HepG2 (cell line): ENCODE results near the gene PDCD2L. TPM values are rescaled to one million over a fixed set of nuclear protein-coding genes. Genes with fewer than 3 reads are reported as not detected.

ENCODE experiments used
- CEBPG ChIP-seq: IDR thresholded peaks from 2 replicates; pipeline ENCODE4 v1.6.1; 2016
- HDAC2 ChIP-seq: sonication (generic); formaldehyde crosslinking; IDR thresholded peaks from 2 replicates; pipeline ENCODE4 v1.4.0; 2020; ENCODE audit warnings: missing genetic modification reagents
- KLF16 ChIP-seq, 2 experiments: sonication (generic) in 1 of 2; formaldehyde crosslinking in 1 of 2; IDR thresholded peaks; 2 replicates each; pipeline versions ENCODE4 v1.6.1 to v1.8.0; 2016 to 2023; ENCODE audit warnings: missing genetic modification reagents in 2 of 2, missing compliant biosample characterization in 1 of 2
- KMT2B ChIP-seq: IDR thresholded peaks from 2 replicates; pipeline ENCODE4 v1.6.1; 2016; ENCODE audit warnings: missing genetic modification reagents, missing compliant biosample characterization
- PHF8 ChIP-seq: sonication (generic); formaldehyde crosslinking; IDR thresholded peaks from 2 replicates; pipeline ENCODE4 v1.5.0; 2020; ENCODE audit warnings: missing genetic modification reagents
- PLRG1 ChIP-seq: fragments of 450-650 bp; conservative IDR thresholded peaks from 2 replicates; pipeline ENCODE4 v1.6.1; 2016
- ZNF143 ChIP-seq: sonication (generic); formaldehyde crosslinking; IDR thresholded peaks from 2 replicates; pipeline ENCODE4 v1.4.0; 2020; ENCODE audit warnings: missing genetic modification reagents
- ZNF160 ChIP-seq: sonication (generic); formaldehyde crosslinking; IDR thresholded peaks from 2 replicates; pipeline ENCODE4 v1.8.0; 2022; ENCODE audit warnings: mild to moderate bottlenecking, inconsistent platforms, missing genetic modification reagents
- ZNF460 ChIP-seq: sonication (generic); formaldehyde crosslinking; IDR thresholded peaks from 2 replicates; pipeline ENCODE4 v1.5.1; 2020; ENCODE audit warnings: missing genetic modification reagents, mild to moderate bottlenecking, borderline replicate concordance
- ZNF558 ChIP-seq: sonication (generic); formaldehyde crosslinking; IDR thresholded peaks from 2 replicates; pipeline ENCODE4 v1.9.0; 2022; ENCODE audit warnings: mild to moderate bottlenecking, missing genetic modification reagents, borderline replicate concordance
- ZNF572 ChIP-seq: sonication (generic); formaldehyde crosslinking; IDR thresholded peaks from 2 replicates; pipeline ENCODE4 v1.5.1; 2020; ENCODE audit warnings: mild to moderate bottlenecking, missing genetic modification reagents
- ZNF577 ChIP-seq: sonication (generic); formaldehyde crosslinking; IDR thresholded peaks from 2 replicates; pipeline ENCODE4 v1.4.0; 2020; ENCODE audit warnings: mild to moderate bottlenecking, low read depth, missing genetic modification reagents, borderline replicate concordance
- ZNF749 ChIP-seq: sonication (generic); formaldehyde crosslinking; IDR thresholded peaks from 2 replicates; pipeline ENCODE4 v1.8.0; 2022; ENCODE audit warnings: mild to moderate bottlenecking, missing genetic modification reagents, moderate library complexity, borderline replicate concordance
- ZNF775 ChIP-seq: sonication (generic); formaldehyde crosslinking; IDR thresholded peaks from 2 replicates; pipeline ENCODE4 v1.4.0; 2020; ENCODE audit warnings: missing genetic modification reagents, mild to moderate bottlenecking, moderate library complexity, borderline replicate concordance
- ZNF782 ChIP-seq: sonication (generic); formaldehyde crosslinking; IDR thresholded peaks from 2 replicates; pipeline ENCODE4 v1.4.0; 2020; ENCODE audit warnings: missing genetic modification reagents, mild to moderate bottlenecking, borderline replicate concordance
- ZSCAN25 ChIP-seq: sonication (generic); formaldehyde crosslinking; IDR thresholded peaks from 2 replicates; pipeline ENCODE4 v1.8.0; 2022; ENCODE audit warnings: mild to moderate bottlenecking, missing genetic modification reagents
- polyA plus RNA-seq, 8 experiments: library from polyadenylated mRNA; depleted of rRNA in 3 of 8; stranded (reverse) in 7 of 8; unstranded in 1 of 8; fragments of >200 nt; fragmentation: Illumina TruSeq in 4 of 8; extraction: Trizol in 4 of 8; gene quantifications; 2 replicates each; pipeline versions ENCODE4 v1.2.1 to v1.2.3, GENCODE V29; 2011 to 2016; ENCODE audit warnings: low read depth in 4 of 8, missing spikeins in 1 of 8, mixed read lengths in 1 of 8; ENCODE audit not compliant: insufficient read depth in 1 of 8
- total RNA-seq, 5 experiments: library from RNA; depleted of rRNA; stranded (reverse); fragments of >200 nt; fragmentation: Illumina TruSeq; extraction: Trizol; gene quantifications; 2 replicates each; pipeline ENCODE4 v1.2.3, GENCODE V29; 2016; ENCODE audit warnings: low read depth in 1 of 5
- TF ChIP-seq, protein P1 (sequence below): sonication (generic); formaldehyde crosslinking; IDR thresholded peaks from 2 replicates; pipeline ENCODE4 v1.4.0; 2020; ENCODE audit warnings: missing genetic modification reagents
- TF ChIP-seq, protein P2 (sequence below): sonication (generic); formaldehyde crosslinking; IDR thresholded peaks from 2 replicates; pipeline ENCODE4 v1.8.0; 2022; ENCODE audit warnings: mild to moderate bottlenecking, missing genetic modification reagents
- TF ChIP-seq, protein P3 (sequence below): sonication (generic); IDR thresholded peaks from 2 replicates; pipeline ENCODE4 v1.6.1; 2016; ENCODE audit warnings: low read depth, borderline replicate concordance
- TF ChIP-seq, protein P4 (sequence below): sonication (generic); formaldehyde crosslinking; IDR thresholded peaks from 2 replicates; pipeline ENCODE4 v1.4.0; 2020; ENCODE audit warnings: missing genetic modification reagents
- TF ChIP-seq, protein P5 (sequence below): sonication (generic); formaldehyde crosslinking; IDR thresholded peaks from 2 replicates; pipeline ENCODE4; 2020; ENCODE audit warnings: missing genetic modification reagents, mild to moderate bottlenecking, borderline replicate concordance

Gene PDCD2L
- total and polyA plus RNA-seq, 2 of the 13 experiments (the other 11 are each of a cell fraction or from before 2014, with no cell fraction given) = 29.3 to 35.2 TPM

DNA sequence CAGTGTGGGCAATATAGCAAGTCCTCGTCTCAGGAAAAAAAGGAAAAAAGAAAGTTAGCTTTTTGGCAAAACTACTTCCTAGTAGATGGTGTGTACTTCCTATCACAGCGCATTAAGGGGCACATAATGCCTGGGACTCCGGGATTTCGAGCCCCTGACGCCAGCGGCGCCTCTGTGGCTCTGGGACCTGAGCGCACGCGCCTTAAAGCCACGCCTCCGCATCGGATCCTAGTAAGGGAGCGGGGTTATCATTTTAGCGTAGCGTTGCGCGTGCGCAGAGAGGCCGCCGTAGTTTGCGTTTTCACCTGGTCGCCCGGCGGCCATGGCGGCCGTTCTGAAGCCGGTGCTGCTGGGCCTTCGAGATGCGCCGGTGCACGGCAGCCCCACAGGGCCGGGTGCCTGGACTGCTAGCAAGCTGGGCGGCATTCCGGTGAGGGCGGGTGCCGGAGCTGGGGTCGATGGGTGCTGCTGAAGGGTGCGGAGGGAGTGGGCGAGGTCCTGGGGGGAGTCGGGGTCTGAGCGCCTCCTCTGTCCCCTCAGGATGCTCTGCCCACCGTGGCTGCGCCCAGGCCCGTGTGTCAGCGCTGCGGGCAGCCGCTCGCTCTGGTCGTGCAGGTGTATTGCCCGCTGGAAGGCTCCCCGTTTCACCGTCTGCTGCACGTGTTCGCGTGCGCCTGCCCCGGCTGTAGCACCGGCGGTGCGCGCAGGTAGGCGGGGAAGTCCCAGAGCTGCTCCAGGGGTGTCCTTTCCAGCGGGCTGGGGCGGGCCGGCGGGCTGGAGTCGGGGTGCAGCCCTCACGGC lies at the start of gene PDCD2L (continued):
- TF ChIP-seq, protein P1, sequence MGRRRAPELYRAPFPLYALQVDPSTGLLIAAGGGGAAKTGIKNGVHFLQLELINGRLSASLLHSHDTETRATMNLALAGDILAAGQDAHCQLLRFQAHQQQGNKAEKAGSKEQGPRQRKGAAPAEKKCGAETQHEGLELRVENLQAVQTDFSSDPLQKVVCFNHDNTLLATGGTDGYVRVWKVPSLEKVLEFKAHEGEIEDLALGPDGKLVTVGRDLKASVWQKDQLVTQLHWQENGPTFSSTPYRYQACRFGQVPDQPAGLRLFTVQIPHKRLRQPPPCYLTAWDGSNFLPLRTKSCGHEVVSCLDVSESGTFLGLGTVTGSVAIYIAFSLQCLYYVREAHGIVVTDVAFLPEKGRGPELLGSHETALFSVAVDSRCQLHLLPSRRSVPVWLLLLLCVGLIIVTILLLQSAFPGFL (CRISPR knock-in tag) = no peak
- TF ChIP-seq, protein P2, sequence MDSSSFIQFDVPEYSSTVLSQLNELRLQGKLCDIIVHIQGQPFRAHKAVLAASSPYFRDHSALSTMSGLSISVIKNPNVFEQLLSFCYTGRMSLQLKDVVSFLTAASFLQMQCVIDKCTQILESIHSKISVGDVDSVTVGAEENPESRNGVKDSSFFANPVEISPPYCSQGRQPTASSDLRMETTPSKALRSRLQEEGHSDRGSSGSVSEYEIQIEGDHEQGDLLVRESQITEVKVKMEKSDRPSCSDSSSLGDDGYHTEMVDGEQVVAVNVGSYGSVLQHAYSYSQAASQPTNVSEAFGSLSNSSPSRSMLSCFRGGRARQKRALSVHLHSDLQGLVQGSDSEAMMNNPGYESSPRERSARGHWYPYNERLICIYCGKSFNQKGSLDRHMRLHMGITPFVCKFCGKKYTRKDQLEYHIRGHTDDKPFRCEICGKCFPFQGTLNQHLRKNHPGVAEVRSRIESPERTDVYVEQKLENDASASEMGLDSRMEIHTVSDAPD (CRISPR knock-in tag) = no peak
- TF ChIP-seq HDAC2 = peak; percentile 20; the same call in 1 of the 2 replicates
- TF ChIP-seq ZNF558 (CRISPR knock-in tag) = peak; percentile 92; the same call in 1 of the 2 replicates
- TF ChIP-seq, protein P3, sequence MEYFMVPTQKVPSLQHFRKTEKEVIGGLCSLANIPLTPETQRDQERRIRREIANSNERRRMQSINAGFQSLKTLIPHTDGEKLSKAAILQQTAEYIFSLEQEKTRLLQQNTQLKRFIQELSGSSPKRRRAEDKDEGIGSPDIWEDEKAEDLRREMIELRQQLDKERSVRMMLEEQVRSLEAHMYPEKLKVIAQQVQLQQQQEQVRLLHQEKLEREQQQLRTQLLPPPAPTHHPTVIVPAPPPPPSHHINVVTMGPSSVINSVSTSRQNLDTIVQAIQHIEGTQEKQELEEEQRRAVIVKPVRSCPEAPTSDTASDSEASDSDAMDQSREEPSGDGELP = peak; percentile 66; the same call in 1 of the 2 replicates
- TF ChIP-seq, protein P4, sequence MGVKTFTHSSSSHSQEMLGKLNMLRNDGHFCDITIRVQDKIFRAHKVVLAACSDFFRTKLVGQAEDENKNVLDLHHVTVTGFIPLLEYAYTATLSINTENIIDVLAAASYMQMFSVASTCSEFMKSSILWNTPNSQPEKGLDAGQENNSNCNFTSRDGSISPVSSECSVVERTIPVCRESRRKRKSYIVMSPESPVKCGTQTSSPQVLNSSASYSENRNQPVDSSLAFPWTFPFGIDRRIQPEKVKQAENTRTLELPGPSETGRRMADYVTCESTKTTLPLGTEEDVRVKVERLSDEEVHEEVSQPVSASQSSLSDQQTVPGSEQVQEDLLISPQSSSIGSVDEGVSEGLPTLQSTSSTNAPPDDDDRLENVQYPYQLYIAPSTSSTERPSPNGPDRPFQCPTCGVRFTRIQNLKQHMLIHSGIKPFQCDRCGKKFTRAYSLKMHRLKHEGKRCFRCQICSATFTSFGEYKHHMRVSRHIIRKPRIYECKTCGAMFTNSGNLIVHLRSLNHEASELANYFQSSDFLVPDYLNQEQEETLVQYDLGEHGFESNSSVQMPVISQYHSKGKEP (CRISPR knock-in tag) = 0 out of 2 replicates have a peak, but pooled peaks have one; percentile 29
- no peak for TF ChIP-seq ZNF572
- TF ChIP-seq ZSCAN25 (CRISPR knock-in tag) = peak; percentile 41; the same call in 1 of the 2 replicates
- TF ChIP-seq CEBPG = peak; percentile 28; the same call in 1 of the 2 replicates
- peak; percentile 74 for TF ChIP-seq KMT2B (CRISPR knock-in tag)
- TF ChIP-seq PLRG1 = no peak
- peak; percentile 68; the same call in 1 of the 2 replicates for TF ChIP-seq ZNF749 (CRISPR knock-in tag)
- TF ChIP-seq ZNF782 (CRISPR knock-in tag) = no peak
- peak; percentile 97 for TF ChIP-seq PHF8 (CRISPR knock-in tag)
- no peak for TF ChIP-seq ZNF775
- peak in 1 of 2 experiments; percentile 69; a peak in 2 of 4 replicates for TF ChIP-seq KLF16 (CRISPR knock-in tag; IDR thresholded peaks at IDR 0.05)
- no peak; the same call in 1 of the 2 replicates for TF ChIP-seq ZNF143 (CRISPR knock-in tag)
- no peak; the same call in 1 of the 2 replicates for TF ChIP-seq ZNF460 (CRISPR knock-in tag)
- TF ChIP-seq ZNF160 (CRISPR knock-in tag) = peak; percentile 66; the same call in 1 of the 2 replicates
- no peak for TF ChIP-seq ZNF577 (CRISPR knock-in tag)
- TF ChIP-seq, protein P5, sequence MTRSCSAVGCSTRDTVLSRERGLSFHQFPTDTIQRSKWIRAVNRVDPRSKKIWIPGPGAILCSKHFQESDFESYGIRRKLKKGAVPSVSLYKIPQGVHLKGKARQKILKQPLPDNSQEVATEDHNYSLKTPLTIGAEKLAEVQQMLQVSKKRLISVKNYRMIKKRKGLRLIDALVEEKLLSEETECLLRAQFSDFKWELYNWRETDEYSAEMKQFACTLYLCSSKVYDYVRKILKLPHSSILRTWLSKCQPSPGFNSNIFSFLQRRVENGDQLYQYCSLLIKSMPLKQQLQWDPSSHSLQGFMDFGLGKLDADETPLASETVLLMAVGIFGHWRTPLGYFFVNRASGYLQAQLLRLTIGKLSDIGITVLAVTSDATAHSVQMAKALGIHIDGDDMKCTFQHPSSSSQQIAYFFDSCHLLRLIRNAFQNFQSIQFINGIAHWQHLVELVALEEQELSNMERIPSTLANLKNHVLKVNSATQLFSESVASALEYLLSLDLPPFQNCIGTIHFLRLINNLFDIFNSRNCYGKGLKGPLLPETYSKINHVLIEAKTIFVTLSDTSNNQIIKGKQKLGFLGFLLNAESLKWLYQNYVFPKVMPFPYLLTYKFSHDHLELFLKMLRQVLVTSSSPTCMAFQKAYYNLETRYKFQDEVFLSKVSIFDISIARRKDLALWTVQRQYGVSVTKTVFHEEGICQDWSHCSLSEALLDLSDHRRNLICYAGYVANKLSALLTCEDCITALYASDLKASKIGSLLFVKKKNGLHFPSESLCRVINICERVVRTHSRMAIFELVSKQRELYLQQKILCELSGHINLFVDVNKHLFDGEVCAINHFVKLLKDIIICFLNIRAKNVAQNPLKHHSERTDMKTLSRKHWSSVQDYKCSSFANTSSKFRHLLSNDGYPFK (CRISPR knock-in tag) = peak; percentile 88
